DMS114 treated with DMSO at 0.1 percent for 48 hours (cell line): Measurements from ENCODE around the gene SLC25A36.
A peak's percentile ranks its signal among the peaks of the same experiment; 100 is the strongest.
"Not testable (repeated sequence)": the region's sequence is repeated elsewhere in the genome, so short reads cannot be mapped to it uniquely, and the experiment has no call there.

Source experiments
- DNase-seq: peaks from one replicate; lab custom pipeline; 2025; ENCODE audit not compliant: unreplicated experiment; lab: John Stamatoyannopoulos, UW

Gene SLC25A36

DNA sequence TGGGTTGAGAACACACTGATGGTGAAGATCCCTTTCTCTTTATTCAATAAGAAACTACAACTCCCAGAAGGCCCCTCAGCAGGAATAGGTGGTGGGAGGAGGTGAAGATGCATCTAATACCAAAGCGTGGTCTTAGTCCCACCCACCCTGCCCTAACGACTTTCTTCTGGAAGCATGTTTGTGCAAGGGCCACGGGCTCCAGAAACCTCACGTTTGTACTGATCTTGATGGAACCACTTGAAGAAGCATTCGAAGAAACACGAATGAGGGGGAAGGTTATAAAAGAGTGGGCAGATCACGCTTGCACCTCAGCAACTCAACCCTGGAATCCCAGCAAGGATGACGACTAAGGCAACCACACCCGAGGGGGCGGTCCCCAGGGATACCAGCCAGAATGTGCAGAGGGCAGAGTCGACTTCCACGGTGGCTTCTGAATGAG lies 10.6 kb upstream of the SLC25A36 start:
- no peak for DNase-seq

DNA sequence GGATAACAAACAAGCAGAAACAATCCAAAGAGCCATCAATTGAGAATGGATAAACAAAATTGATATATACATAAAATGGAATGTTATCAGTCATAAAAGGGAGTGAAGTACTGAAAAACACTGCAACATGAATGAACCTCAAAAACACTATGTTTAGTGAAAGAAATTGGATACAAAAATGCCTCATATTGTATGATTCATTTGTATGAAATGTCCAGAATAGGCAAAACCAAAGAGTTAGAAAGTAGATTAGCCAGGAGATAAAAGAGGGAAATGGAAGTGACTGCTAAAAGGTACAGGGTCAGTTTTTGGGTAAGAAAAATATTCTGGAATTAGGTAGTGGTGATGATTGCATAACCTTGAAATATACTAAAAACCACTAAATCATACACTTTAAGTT lies 9.8 kb upstream of the SLC25A36 start:
- no peak for DNase-seq

DNA sequence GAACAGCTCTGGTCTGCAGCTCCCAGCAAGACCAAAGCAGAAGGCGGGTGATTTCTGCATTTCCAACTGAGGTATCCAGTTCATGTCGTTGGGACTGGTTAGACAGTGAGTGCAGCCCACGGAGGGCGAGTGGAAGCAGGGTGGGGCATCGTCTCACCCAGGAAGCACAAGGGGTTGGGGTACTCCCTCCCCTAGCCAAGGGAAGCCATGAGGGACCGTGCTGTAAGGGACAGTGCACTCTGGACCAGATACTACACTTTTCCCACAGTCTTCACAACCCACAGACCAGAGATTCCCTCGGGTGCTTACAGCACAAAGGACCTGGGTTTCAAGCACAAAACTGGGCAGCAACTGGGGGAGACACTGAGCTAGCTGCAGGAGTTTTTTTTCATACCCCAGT lies 8.5 kb upstream of the SLC25A36 start:
- DNase-seq: no peak

DNA sequence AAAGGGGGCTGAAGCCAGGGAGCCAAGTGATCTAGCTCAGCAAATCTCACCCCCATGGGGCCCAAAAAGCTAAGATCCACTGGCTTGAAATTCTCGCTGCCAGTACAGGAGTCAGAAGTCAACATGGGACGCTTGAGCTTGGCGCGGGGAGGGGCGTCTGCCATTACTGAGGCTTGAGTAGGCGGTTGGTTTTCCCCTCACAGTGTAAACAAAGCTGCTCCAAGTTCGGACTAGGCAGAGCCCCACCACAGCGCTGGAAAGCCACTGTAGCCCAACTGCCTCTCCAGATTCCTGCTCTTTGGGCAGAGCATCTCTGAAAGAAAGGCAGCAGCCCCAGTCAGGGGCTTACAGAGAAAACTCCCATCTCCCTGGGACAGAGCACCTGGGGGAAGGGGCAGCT lies 8.1 kb upstream of the SLC25A36 start:
- DNase-seq: no peak

DNA sequence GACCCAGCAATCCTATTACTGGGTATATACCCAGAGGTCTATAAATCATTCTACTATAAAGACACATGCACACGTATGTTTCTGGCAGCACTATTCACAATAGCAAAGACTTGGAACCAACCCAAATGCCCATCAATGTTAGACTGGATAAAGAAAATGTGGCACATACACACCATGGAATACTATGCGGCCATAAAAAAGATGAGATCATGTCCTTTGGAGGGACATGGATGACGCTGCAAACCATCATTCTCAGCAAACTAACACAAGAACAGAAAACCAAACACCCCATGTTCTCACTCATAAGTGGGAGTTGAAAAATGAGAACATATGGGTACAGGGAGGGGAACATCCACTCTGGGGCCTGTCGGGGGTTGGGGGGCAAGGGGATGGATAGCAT lies 2.3 kb upstream of the SLC25A36 start:
- not testable (repeated sequence) for DNase-seq

DNA sequence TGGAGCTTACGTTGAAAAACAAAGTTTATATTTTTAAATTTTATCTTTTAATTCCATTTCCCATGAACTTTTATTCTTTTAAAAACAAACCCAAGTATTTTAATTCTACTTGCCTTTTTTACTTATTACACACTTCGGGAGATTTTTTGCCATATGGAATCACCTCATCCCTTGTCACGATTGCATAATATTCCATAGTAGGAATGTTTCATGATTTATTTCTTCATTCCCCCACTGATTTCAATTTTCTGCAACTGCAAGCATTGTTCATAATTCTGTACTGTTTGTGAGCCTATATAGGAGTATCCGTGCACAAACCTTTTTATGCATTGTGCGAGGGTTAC lies 574 bp upstream of the SLC25A36 start:
- DNase-seq: no peak

DNA sequence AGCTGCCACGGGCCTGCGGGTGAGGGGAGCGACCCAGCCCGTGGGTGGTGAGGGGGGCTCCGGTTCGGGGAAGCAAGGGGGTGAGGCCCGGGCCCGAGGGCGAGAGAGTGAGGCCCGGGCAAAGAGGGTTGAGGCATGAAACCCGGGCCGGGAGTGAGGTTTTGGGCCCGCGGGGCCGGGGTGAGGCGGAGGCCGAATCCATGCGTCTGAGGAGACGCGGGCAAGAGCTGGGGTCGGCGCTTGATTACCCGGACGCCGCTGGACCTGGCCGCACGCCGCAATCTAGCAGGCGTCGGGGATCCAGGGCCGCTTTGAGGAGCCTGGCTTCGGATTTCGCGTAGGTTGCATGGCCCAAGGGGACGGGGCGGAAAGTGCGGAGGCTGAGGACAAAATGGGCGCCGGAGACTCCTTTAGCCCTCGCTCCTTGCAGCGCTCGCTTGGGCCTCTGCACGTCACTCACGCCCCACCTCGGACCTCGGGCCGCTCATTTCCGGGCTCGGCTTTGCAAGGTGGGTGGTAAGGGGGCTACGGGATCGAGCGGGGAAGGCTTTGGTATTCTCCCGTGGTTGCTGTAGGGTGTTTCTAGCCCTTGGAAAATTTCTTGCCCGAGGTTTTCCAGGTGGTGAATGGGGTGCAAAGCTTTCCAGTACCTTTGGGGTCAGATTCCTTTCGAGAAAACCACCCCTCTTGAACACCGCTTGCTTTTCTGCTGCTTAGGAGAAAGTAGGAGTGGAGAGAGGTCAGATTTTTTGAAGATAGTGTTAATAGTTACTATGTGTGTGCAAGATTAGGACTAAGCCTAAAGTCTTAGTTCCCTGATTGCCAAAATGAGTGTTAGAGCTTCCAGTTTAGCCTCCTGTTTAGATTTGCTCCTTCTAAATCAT lies 827 bp downstream of the SLC25A36 start:
- DNase-seq: peak; percentile 25

DNA sequence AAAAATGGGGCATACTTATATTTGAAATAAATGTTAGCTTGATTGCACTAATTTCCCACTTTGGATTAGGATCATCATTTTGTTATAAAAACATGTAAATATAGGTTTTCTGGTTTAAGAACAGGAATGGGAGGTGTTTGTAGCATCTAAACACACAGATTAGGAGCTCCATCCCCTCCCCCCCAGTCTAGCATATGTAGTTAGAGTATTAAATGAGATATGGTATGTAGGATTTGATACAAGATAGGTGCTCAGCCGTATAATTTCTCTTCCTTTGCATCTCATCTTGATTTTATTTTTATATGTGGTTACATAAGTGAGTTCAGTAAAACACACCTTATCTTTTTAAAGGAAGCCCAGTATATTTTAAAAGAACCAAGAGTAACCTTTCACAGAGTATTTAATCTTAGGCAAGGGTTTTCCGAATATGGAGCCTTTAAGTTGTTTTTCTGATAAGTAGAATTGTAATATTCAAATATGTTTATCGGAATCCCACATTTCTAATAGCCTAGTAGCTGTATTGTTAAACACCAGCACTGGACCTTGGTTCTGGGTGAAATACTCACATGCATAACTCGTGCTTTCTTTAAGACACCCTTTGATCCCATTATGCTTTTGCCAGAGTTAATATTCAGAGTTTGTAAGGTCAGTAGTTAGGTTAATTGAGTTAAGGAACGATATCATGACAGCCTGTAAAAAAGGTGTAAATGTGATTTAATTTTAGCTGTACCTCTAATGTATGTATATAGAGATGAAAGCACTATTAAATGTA lies 2.3 kb downstream of the SLC25A36 start:
- no peak for DNase-seq

DNA sequence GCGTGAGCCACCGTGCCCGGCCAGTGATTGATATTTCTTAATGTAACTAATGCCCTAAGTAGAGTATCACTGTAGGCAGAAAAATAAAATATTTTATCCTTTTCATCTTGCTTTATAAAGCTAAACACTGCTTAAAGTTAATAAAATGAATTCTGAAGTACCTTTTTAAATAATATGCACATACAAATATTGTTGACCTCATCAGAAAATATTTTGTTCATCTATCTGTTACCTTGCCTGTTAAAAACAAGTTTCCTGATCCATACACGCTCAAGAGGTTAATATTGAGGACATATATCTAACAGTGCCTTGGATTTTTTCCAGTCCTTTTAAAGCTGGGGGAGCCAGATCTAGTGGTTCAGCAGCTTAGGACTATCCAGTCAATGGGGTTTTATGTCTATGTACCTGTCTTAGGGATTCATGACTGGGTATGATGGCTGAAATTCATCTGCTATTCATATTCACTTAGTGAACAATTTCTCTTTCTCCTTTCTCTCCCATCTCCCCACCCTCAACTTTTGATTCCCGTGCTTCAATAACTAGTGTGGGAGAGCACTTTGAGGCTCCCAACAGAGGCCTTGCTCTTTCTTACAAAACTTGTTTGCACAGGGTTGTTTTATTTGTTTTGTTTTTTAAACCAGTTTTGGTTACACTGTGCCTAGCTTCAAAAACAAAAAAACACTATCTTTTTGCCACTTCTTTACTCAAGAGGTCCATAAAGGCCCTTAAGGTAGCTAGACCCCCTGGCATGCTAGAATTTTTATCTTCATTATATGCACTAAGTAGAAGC lies 7.0 kb downstream of the SLC25A36 start:
- DNase-seq: no peak

DNA sequence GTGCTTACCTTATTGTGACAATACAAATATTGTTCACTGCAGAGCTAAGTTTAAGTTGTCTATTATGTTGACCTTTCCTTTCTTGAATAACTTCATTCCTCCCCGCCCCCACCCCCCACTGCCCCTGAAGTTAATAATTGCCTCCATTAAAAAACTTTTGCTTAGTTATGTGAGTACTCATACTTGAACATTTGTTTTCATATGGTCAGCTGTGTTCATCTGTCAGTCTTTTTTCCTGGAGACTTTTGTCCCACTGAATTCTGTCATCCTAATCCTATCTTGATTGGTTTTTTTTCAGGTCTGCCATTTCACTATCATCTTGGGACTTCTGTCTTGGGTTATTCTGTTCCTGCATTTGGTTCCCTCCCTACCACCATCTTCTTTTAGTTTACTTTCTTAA lies 8.5 kb downstream of the SLC25A36 start:
- DNase-seq: no peak

DNA sequence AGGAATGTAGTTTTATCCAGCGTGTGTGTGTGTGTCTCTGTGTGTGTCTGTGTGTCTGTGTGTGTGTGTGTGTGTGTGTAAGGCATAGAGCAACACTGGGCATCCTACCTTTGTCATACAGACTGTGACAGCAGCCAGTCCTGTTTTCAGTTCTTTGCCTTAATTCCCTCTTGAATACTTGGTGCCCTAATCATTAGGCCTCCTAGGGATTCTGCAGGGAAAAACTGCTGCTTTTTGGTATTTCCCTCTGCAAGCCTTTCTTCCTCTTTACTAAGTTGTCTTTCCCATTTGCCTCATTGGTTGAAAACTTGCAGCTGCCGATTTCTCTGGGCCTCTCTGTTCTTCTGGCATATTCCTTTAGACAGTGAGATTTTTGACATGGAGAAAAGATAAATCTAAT lies 9.2 kb downstream of the SLC25A36 start:
- no peak for DNase-seq

DNA sequence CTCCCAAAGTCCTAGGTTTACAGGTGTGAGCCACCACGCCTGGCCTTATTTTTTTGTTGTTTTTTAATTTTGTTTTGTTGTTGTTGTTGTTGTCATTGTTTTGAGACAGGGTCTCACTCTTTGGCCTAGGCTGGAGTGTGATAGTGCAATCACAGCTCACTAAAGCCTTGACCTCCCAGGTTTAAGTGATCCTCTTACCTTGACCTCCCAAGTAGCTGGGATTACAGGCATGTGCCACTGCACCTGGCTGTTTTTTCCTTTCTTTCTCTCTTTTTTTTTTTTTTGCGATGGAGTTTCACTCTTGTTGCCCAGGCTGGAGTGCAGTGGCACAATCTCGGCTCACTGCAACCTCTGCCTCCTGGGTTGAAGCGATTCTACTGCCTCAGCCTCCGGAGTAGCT lies 10.1 kb downstream of the SLC25A36 start:
- DNase-seq: not testable (repeated sequence)

DNA sequence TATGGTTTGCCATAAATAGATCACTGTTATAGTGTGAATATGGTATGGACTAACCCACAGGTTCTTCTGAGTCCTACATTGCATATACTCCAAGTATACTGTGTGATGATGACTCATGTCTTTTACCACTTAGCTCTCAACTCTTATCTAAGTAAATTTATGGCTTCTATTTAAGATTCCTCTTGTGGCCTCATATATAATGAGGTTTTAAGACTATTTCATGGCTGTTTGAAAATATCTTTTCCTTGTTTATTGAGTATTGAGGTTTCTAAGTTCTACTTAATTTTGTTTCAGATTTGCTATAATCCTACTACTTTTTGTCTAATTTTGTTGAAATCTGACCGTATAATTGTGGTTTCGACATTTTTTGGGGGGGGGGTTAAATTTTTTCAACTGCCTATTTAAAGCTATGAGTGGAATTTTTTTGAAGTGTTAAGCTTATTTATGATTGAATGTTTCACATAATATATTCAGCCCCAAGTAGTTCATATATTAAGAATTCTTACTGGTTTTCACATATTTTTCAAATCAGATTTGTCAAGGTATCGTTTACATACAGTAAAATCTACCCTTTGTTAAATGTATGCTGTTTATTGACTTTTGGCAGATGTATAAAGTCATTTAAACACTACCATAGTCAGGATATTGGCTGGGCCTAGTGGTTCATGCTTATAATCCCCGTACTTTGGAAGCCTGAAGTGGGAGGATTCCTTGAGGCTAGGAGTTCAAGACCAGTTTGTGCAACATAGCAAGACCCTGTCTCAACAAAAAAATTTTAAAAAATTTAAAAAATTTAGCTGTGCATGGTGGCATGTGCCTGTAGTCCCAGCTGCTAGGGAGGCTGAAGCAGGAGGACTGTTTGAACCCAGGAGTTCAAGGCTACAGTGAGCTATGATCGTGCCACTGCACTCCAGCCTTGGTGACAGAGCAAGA lies 11.7 kb downstream of the SLC25A36 start:
- no peak for DNase-seq

DNA sequence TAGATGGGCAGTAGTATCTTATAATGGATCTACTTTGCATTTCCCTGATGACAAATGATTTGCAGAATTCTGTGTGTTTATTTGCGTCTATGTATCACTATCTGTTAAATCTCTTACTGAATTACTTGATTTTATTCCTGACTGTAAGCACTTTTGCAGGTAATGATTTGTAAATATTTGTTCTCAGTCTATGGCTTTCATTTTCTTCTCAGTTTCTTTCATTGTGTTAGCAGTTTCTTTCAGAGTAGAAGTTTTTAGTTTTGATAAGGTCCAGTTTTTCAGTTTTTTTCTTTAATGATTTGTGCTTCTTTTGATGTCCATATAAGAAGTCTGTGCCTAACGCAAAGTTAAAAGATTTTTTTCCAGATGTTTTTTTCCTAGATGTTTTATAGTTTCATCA lies 12.9 kb downstream of the SLC25A36 start:
- DNase-seq: no peak

DNA sequence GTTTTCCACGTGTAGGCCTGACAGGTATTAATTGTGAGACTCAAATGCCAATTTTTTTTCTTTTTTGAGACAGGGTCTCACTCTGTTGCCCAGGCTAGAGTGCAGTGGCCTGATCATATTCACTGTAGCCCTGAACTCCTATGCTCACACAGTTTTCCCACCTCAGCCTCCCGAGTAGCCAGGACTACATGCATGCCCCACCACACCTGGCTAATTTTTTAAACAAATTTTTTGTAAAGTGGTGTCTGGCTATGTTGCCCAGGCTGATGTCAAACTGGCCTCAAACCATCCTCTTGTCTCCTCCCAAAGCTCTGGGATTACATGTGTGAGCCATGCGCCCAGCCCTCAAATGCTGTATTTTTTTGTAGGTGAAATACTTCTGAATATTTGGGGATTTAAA lies 14.0 kb downstream of the SLC25A36 start:
- no peak for DNase-seq

DNA sequence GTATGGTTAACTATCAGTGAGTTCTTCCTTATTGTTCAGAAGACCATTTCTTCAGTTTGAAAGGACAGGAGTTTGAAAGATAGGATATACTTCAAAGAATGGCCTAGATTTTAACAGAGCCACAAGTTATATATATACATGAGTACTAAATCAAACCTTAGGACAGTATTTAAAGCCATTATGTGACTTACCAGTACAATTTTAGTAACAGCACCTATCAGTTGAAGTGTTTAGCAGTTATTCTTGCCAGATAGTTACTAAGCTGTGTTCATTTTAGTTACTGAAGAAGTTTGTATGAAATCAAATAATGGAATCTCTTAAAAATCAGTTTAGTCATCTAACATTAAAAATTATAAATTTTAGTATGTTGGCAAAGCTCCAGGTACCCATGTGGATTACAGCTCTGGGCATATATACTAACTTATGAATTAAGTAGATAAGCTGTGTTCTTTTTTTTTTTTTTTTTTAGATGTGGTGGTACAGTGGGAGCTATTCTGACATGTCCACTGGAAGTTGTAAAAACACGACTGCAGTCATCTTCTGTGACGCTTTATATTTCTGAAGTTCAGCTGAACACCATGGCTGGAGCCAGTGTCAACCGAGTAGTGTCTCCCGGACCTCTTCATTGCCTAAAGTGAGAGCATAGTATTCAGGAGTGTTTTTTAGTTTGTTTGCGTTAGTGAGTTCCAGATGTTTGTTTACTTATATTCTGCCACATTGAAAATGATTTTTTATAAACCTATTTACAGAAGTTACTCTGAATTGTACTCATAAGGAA lies 14.6 kb downstream of the SLC25A36 start:
- no peak for DNase-seq

DNA sequence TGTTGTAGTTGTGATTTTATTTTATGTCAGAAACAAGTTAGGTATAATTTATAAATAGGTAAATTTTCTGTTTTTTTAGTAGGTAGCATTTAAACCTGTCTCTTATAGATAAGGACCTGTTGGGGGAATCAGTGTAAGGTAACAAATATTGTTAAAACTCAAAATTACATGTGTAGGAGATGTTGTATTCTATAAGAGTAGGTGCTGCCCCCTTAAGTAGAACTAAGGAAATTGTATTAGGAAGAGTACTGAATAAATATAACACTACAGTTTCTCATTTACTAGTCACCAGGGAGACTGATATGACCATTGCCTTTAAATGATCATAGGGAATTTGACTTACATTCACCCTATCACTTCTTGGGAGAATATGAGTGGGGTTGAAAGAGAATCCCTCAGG lies 31.2 kb downstream of the SLC25A36 start:
- peak; percentile 22 for DNase-seq

DNA sequence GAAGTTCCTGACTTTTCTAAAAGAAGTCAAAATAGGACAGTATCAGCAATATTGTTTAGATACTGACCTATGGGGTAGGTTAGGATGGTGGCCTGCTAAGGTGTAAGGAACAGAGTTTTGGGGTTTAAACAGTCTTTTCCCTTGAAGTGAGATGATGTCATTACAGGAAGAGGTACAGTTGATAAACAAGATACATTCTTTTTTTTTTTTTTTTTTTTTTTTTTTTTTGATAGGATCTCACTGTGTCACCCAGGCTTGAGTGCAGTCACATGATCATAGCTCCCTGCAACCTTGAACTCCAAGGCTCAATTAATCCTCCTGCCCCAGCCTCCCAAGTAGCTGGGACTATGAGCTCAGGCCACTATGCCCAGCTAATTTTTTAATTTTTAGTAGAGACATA lies 33.3 kb downstream of the SLC25A36 start:
- no peak for DNase-seq

DNA sequence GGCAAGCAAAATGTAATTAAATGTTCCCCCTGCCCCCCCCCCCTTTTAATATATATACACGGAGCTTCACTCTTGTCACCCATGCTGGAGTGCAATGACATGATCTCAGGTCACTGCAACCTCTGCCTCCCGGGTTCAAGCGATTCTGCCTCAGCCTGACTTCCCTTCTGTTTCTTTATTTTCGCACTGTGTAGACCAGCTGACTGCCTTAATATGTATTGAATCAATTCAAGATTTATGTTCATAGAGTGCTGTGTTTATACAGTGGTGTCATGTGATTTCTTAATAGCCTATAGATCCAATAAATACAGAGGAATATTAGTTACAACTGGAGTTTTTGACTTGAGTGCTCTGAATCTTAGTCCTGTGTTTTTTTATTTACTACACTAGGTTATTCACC lies 39.0 kb downstream of the SLC25A36 start:
- DNase-seq: no peak

DNA sequence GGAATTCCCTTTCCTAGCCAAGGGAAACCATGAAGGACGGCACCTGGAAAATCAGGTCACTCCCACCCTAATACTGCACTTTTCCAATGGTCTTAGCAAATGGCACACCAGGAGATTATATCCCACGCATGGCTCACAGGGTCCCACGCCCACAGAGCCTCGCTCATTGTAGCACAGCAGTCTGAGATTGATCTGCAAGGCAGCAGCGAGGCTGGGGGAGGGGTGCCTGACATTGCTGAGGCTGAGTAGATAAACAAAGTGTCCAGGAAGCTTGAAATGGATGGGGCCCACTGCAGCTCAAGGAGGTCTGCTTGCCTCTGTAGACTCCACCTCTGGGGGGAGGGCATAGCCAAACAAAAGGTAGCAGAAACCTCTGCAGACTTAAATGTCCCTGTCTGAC lies 46.2 kb downstream of the SLC25A36 start:
- not testable (repeated sequence) for DNase-seq
